GM15510 (cell line): ENCODE results near the gene ICAM5.
A peak's percentile ranks its signal among the peaks of the same experiment; 100 is the strongest.

Experiments used
- POLR2A ChIP-seq: IDR thresholded peaks from 3 replicates; pipeline ENCODE4 v1.6.1; 2011; ENCODE audit warnings: borderline replicate concordance; ENCODE audit not compliant: insufficient read length; ENCODE audit errors: extremely low read depth

ICAM5 gene

GRCh38 chr19:10289836-10290356 is at the start of gene ICAM5:
TSS of gene ICAM5 (plus strand) at chr19:10289952. CDS start at chr19:10290044, 92 bp downstream.
- no peak for TF ChIP-seq POLR2A

- no peak for TF ChIP-seq POLR2A
Observed at GRCh38 chr19:10243606-10244005, 46.1 kb upstream of the ICAM5 start.

- TF ChIP-seq POLR2A: no peak
Observed at GRCh38 chr19:10245189-10245939, 44.4 kb upstream of the ICAM5 start.

GRCh38 chr19:10246511-10246910 is 43.2 kb upstream of the ICAM5 start:
- no peak for TF ChIP-seq POLR2A

- TF ChIP-seq POLR2A: peak; percentile 81
Observed at GRCh38 chr19:10251792-10252694, 37.7 kb upstream of the ICAM5 start, which contains the start of gene MRPL4. TSS of gene MRPL4 (plus strand) at chr19:10252214. CDS start at chr19:10252254, 40 bp downstream.

- TF ChIP-seq POLR2A: no peak
Observed at GRCh38 chr19:10252707-10253106, 37.0 kb upstream of the ICAM5 start.

GRCh38 chr19:10254244-10254643 is 35.5 kb upstream of the ICAM5 start:
- TF ChIP-seq POLR2A: no peak

- TF ChIP-seq POLR2A: no peak
Observed at GRCh38 chr19:10255358-10255757, 34.4 kb upstream of the ICAM5 start.

GRCh38 chr19:10256551-10256950 is 33.2 kb upstream of the ICAM5 start:
- TF ChIP-seq POLR2A: no peak

GRCh38 chr19:10256970-10257615 is 32.7 kb upstream of the ICAM5 start:
- no peak for TF ChIP-seq POLR2A

GRCh38 chr19:10258080-10258710 is 31.6 kb upstream of the ICAM5 start:
- no peak for TF ChIP-seq POLR2A

- no peak for TF ChIP-seq POLR2A
Observed at GRCh38 chr19:10259162-10259905, 30.4 kb upstream of the ICAM5 start.

- no peak for TF ChIP-seq POLR2A
Observed at GRCh38 chr19:10260141-10260584, 29.6 kb upstream of the ICAM5 start.
